Cardiac septum (tissue), 1 donor: ENCODE measurements around the gene HCAR2. TPM values are rescaled to one million over a fixed set of nuclear protein-coding genes. Genes with fewer than 3 reads are reported as not detected.
"Not testable (repeated sequence)": the region's sequence is repeated elsewhere in the genome, so short reads cannot be mapped to it uniquely, and the experiment has no call there.

Experiments used
- DNase-seq: peaks from one replicate; pipeline ENCODE4 v3.0.0-alpha.2; 2020; ENCODE audit warnings: low spot score
- intact Hi-C: fragments of 100-400 bp; cut with DNase I; formaldehyde crosslinking; loops from one replicate; pipeline ENCODE4 v1.14.0; 2022
- total RNA-seq: library from RNA; stranded (reverse); fragmentation: NEBNext Ultra II Directional; extraction: Animal tissue kit (Norgen Biotek cat#: 25700); gene quantifications from one replicate; pipeline ENCODE4 v1.2.1, GENCODE V29; 2021
- donor health status: DM: no; HTN: no; CAD: no.

HCAR2 gene
- total RNA-seq, 1 donor from 2014 or later, result 0.59 TPM

DNA sequence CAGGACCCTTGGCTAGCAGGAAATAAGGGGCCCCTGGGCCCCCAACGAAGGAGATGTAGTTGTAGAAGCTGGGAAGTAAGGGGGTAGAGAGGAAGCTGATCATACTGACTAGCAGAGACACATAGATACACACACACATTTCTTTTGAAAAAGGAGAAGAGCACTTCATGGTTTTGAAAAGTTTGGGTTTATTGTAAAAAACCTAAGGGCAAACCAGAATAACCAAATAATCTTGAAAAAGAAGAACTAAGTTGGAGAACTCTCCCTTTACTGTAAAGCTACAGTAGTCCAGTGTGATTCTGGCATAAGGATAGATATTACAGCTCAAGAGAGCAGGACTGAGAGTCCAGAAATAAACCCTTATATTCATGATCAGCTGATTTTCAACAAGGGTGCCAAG, 19.2 kb upstream of the HCAR2 start:
- DNase-seq, result no peak

DNA sequence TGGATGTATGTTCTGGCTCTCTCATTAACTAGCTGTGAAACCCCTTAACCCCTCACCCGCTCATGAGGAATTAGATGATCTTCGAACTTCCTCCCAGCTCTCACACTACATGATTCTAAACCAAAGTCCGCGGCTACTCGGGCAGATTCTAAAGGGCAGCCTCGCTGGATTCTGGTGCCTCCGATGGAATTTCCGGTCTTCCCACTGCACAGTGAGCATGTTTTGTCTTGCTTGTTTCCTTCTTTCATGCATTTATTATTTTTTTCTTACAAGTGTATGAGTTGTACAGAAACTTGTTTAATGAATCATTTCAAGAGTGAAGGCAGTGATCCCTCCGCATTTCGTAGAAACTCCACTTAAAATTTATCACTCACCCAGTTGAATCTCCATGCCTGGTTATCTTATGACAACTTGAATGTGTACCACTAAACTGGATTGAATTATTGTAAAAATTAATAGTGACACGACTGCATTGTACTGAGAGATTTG, 17.9 kb upstream of the HCAR2 start:
- no peak for DNase-seq
- intact Hi-C loops, result no loop called here

More for the DNA sequence above, 19.2 kb upstream of the HCAR2 start:
- intact Hi-C loops, result no loop called here

DNA sequence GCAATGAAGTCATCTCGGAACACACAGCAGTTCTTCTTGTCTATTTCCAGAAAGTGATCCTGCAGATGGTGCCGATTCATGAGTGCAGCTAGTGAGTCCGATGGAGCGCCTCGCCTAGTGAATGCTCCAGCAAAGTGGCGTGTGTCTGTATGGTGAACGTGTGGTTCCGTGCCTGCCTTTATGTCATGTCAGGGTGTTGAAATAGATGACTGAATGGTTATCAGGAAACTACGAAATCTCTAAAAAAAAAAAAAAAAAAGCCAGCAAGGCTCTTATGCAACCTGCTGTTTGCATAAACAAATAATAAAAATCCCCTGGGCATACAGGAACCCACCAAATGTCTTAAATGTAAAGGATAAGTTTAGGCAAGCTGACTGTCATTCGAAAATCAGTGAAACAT, 13.5 kb upstream of the HCAR2 start, which contains the start of gene HCAR3:
Gene HCAR3, minus strand, starts transcription at position 154 of the 400 bp plus-strand sequence. Its CDS starts 74 bp downstream, at position 80.
- intact Hi-C loops, result not testable (repeated sequence)
- DNase-seq, result peak; percentile 86

DNA sequence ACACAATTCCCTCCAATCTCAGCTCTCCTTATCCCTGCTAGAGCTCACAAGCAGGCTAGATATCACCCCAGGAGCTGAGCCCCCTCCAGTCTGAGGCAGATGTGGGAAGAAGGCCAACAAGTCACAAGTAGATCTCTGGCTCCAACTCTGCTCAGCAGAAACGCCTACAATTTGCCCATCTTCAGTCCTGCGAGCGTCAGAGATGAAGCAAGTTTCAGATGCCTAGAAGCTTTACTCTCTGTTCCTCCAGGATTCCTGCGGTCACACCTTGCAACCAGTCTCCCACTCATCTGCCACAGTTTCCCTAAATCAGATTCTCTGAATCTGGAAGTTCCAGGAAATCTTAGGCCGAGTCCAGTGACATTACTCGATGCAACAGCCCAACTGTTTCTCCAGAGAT, 12.1 kb upstream of the HCAR2 start:
- intact Hi-C loops, DNase-seq: not testable (repeated sequence)

DNA sequence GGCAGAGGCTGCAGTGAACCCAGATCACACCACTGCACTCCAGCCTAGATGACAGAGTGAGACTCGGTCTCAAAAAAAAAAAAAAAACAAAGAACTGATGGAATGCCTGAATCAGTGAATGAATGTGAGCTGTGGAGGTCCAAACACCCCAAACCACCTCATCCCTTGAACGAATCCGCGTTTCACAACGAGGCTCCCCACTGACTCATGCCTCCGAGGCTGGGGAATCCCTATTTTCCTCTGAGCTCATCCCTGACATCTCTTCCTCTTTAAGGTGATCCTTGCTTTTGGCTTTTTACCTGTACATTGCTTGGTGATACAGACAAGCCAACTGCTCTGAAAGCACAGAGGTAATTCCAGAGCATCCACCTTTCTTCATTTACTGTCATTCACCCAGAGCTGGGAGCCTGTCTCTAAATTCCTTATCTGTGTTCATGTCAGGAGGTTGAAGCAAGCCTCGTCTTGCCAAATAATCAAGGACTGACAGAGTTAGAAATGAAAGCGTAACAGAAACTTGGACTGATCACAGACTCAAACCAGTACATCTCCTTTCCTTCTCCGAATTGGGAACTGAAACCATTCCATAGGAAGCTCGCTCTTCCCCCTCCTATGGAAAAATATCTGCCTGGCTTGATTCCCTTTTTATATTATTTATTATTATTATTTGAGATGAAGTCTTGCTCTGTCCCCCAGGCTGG, 10.5 kb upstream of the HCAR2 start:
- intact Hi-C loops, DNase-seq: not testable (repeated sequence)

DNA sequence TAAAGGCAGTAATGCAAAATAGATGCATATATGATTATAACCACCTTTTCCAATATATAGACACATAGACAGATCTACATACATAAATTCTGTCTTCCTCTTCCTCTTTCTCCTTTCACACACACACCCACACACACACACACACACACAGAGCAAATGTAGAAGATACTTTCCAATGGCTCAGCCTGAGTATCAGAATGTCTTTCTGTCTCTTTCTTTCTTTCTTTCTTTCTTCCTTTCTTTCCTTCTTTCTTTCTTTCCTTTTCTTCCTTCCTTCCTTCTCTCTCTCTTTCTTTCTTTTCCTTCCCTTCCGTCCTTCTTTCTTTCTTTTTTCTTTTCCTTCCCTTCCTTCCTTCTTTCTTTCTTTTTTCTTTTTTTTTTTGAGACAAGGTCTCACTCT, 8.1 kb upstream of the HCAR2 start:
- intact Hi-C loops, DNase-seq: not testable (repeated sequence)

DNA sequence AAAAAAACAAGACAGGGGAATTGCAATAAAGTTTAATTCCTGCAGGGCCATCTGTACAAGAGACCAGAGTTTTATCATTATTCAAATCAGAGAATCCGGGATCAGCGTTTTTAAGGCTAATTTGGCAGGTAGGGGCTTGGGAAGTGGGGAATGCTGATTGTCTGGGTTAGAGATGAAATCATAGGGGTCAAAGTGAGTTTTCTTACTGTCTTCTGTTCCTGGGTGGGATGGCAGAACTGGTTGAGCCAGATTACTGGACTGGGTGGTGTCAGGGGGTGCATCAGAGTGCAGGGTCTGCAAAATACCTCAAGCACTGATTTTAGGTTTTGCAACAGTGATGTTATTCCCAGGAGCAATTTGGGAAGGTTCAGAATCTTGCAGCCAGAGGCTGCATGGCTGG, 7.2 kb upstream of the HCAR2 start:
- intact Hi-C loops, DNase-seq: not testable (repeated sequence)

DNA sequence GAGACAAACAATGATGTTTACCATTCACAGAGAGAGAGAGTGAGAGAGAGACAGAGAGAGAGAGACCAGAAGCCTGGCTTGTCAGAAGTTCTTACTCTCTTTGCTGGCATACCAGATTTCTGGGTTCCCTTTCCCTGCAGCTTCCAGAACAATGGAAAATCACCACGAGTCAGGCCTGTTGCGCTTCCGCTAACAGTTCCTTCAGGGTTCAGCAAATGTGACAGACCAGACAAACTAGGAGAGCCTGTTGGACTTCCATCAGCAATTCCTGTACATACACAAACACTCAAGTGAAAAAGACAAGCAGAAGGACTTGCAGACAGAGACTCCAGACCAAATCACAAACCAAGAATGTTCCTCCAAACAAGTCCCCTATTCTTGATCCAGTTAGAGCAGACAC, 6.1 kb upstream of the HCAR2 start:
- DNase-seq, intact Hi-C loops: not testable (repeated sequence)

DNA sequence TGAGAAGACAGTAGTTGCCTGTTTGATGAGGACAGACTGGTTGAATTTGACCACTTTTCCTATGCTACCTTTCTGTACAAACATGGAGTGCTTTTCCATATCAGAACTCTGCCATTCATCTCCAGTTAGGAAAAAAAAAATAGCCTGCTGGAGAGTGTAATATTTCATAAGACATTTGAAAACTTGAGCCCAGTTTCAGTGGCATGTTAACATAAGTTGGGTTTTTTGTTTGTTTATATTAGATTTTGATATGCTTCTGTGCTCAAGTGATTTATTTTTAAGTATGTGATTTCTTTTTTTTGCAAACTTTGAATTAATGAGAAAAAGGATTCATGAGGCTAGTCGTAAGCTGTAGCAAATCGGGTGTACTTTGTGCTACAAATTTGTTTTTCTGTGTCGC, 684 bp upstream of the HCAR2 start:
- DNase-seq, intact Hi-C loops: not testable (repeated sequence)

DNA sequence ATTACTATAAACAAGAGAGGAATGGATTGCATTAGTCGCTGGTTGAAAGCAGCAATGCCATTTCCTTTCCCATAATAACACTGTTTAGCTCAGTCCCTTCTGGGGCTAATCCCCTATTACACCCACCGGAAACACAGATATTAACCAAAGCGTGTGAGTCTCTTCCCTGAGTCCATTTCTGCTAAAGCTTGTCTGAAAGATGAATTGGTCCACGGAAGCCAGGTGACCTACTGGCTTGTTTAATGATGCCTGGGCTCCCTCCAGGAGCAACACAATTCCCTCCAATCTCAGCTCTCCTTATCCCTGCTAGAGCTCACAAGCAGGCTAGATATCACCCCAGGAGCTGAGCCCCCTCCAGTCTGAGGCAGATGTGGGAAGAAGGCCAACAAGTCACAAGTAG, 1.7 kb downstream of the HCAR2 start:
- DNase-seq, intact Hi-C loops: not testable (repeated sequence)

DNA sequence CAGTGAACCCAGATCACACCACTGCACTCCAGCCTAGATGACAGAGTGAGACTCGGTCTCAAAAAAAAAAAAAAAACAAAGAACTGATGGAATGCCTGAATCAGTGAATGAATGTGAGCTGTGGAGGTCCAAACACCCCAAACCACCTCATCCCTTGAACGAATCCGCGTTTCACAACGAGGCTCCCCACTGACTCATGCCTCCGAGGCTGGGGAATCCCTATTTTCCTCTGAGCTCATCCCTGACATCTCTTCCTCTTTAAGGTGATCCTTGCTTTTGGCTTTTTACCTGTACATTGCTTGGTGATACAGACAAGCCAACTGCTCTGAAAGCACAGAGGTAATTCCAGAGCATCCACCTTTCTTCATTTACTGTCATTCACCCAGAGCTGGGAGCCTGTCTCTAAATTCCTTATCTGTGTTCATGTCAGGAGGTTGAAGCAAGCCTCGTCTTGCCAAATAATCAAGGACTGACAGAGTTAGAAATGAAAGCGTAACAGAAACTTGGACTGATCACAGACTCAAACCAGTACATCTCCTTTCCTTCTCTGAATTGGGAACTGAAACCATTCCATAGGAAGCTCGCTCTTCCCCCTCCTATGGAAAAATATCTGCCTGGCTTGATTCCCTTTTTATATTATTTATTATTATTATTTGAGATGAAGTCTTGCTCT, 3.0 kb downstream of the HCAR2 start:
- intact Hi-C loops, DNase-seq: not testable (repeated sequence)

DNA sequence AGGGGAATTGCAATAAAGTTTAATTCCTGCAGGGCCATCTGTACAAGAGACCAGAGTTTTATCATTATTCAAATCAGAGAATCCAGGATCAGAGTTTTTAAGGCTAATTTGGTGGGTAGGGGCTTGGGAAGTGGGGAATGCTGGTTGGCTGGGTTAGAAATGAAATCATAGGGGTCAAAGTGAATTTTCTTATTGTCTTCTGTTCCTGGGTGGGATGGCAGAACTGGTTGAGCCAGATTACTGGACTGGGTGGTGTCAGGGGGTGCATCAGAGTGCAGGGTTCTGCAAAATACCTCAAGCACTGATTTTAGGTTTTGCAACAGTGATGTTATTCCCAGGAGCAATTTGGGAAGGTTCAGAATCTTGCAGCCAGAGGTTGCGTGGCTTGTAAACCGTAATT, 6.2 kb downstream of the HCAR2 start:
- DNase-seq, intact Hi-C loops: not testable (repeated sequence)

DNA sequence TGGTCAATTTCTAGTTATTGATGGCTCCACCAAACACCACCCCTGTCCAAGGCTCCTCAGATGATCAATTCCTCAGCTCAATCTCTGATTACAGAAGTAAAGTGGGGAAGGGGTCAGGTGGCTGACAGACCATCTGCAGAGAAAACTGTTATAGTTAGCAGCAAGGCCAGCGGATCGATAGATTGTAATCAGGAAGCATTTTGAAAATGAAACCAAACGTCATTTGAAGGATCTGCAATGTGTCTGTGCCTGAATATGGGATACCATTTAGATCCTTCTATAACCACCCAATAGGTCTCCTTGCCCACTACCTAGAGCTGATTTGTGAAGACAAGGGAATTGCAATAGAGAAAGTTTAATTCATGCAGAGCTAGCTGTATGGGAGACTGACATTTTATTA, 11.6 kb downstream of the HCAR2 start:
- intact Hi-C loops, result no loop called here
- DNase-seq, result no peak

DNA sequence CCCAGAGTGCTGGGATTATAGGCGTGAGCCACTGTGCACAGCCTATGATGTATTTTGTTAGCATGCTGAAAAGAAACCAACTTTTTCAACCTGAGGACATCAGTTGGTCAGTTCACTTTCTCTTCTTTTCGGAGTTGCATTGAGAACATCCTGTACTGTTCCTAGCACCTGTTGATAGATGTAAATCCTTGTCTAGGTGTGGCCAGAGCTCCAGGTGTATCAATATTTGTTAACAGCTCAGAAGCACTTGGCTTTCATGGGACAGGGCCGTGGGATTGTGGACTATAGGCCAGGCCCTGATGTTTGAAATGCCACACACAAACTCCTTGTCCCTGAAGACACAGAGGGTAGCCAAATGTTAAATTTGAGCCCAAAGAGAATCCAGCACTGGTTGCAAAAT, 14.9 kb downstream of the HCAR2 start:
- no peak for DNase-seq
- intact Hi-C loops, result no loop called here

DNA sequence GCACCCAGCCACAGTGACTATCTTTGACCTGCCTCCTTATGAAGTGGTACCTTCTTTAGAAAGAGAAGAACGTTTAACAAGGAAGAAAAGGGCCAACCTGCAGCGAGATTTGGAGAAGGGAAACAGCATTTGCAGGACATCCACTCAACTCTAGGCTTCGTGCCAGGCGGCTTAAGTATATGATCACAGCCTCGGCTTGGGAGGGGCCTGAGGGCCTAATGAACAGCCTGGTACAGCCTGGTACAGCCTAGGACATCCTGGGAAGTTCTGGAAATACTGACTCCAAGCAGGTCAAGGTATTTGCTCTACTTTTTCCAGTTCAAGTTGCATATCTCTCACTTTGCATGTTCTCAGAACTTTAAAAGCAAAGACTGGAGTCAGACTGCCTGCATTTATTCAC, 16.1 kb downstream of the HCAR2 start:
- DNase-seq, result no peak
- intact Hi-C loops, result no loop called here

DNA sequence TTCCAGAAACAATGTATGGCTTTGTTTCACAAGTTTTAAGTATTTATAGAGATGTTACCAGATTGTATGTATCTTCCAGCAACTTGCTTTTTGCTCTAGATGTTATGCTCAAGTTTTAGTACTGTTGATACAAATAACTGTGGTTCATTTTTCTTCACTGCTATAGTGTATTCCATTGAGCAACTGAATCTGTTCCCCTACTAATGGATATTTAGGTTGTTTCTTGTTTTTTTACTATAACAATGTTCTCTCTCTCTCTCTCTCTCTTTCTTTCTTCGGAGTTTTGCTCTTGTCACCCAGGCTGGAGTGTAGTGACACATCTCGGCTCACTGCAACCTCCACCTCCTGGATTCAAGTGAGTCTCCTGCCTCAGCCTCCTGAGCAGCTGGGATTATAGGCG, 16.6 kb downstream of the HCAR2 start:
- intact Hi-C loops, result no loop called here
- DNase-seq, result no peak

DNA sequence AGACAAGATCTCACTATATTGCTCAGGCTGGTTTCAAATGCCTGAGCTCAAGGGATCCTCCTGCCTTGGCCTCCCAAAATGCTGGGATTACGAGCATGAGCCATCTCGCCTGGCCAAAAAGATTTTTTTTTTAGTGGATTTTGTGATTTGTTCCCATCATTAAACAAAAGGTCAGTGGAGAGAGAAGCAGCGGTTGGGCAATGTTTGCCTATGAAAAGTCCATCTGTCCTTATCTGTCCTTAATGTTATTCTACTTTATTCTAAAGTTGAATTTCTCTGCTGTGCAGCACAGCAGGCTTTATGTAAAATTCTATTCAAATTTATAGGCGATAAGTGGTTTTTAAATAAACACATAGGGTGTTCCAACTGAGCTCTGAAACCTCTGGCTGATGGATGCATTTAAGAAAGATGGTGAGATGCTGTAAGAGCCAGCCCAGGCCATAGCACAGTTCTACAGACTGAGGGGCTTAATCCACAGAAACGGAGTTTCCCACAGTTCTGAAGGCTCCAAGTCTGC, 18.8 kb downstream of the HCAR2 start:
- DNase-seq, result no peak
- intact Hi-C loops, result no loop called here

DNA sequence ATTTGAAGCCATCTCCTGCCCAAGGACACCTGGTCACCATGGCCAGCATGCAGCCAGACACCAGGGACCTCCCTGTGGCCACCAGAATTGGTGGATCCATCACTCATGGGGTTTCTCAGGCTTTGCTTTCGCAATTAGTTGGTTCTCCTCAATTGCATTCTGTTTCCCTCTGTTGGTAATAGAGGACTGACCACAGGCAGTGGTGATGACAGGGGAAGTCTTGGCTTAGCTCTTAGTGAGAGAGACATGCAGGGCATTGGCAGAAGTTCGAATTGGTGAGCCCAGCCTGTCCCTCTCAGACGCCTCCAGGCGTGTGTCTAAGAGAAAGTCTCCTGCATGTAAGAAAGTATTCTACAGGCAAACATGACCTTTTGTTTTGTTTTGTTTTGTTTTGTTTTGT, 21.3 kb downstream of the HCAR2 start:
- peak; percentile 77 for DNase-seq
- intact Hi-C loops, result no loop called here

DNA sequence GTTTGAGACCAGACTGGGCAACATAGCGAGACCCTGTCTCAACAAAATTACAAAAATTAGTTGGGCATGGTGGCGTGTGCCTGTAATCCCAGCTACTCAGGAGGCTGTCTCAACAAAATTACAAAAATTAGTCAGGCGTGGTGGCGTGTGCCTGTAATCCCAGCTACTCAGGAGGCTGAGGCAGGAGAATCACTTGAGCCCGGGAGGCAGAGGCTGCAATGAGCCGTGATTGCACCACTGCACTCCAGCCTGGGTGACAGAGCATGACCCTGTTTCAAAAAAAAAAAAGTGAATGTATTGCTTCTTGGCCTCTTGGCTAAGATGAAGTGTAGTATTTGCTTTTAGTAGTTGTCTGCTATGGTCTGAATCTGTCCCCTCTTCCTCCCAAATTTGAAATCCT, 22.2 kb downstream of the HCAR2 start:
- DNase-seq, intact Hi-C loops: not testable (repeated sequence)

DNA sequence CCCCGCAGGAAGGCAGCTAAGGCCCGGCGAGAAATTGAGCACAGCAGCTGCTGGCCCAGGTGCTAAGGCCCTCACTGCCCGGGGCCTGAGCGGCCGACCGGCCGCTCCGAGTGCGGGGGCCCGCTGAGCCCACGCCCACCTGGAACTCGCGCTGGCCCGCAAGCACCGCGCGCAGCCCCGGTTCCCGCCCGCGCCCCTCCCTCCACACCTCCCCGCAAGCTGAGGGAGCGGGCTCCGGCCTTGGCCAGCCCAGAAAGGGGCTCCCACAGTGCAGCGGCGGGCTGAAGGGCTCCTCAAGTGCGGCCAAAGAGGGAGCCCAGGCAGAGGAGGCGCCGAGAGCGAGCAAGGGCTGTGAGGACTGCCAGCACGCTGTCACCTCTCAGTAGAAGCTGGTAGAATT, 26.4 kb downstream of the HCAR2 start:
- intact Hi-C loops, result not testable (repeated sequence)

DNA sequence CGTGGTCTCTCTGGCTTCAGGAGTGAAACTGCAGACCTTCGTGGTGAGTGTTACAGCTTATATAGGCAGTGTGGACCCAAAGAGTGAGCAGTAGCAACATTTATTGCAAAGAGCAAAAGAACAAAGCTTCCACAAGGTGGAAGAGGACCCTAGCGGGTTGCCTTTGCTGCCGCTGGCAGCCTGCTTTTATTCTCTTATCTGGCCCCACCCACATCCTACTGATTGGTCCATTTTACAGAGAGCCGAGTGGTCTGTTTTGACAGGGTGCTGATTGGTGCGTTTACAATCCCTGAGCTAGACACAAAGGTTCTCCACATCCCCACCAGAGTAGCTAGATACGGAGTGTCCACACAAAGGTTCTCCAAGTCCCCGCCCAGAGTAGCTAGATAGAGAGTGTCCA, 27.1 kb downstream of the HCAR2 start:
- DNase-seq, intact Hi-C loops: not testable (repeated sequence)

More for the DNA sequence above, 26.4 kb downstream of the HCAR2 start:
- DNase-seq, result not testable (repeated sequence)
